ENCODE data around the gene SEMA4D.
A peak's percentile ranks its signal among the peaks of the same experiment; 100 is the strongest.

The SEMA4D gene

DNA sequence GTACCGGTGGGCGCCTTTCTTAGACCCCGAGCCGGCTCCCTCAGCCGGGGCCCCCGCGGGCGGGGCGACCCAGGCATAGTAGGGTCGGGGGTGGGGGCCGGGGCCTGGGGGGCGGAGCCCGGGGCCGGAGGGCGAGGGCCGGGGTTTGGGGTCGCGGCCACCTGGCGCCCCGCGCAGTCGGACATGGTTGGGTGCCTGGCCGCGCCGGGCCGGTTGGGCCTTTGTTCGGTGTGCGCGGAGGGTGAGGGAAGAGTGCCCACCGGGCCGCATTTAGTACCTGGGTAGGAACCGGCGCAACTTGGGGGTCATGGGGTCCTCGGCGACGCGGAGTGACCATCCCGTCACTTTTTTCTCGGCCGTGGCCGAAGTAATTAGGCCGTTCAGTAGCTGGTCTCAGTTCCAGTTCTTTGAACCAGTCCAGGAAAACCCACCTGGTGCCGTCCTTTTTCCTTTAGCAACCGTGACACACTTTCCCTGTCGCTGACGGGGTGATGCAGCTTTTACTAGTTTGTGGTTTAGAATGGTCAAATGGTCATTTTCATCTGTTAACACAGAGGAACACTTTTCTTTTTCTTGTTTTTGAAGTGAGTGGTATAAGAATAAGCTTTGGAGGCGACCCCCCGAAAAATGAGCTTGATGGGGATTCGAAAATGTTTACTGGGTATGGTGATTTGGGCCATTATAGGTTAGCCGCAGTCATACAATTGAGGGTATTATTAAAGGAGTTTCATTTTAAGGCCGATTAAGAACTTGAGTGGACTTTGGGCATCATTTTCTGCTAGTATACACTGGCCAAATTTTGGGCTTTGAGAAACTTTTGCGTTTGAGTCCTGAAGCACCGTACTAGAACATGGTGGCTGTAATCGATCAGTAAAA, 186.3 kb downstream of the SEMA4D start:
- DNase-seq (ENCODE audit: low spot score in 2 of 2) = no peak
- H3K36me3 Mint-ChIP-seq = peaks cover 4% of the 10 kb centered on the region
- H3K9me3 Mint-ChIP-seq = no peaks in the 10 kb centered on the region
- H3K4me1 Mint-ChIP-seq = peaks cover 5% of the 10 kb centered on the region
- peak overlapping the region; percentile 99 for H3K27ac Mint-ChIP-seq
- no peak for ATAC-seq (ENCODE audit: low read depth)
- peak overlapping the region; percentile 96 for H3K4me3 Mint-ChIP-seq
- H3K27me3 Mint-ChIP-seq = no peaks in the 10 kb centered on the region
